Measurements from ENCODE around the gene CA14.
"Not testable (repeated sequence)": the region's sequence is repeated elsewhere in the genome, so short reads cannot be mapped to it uniquely, and the experiment has no call there.

Gene CA14

DNA sequence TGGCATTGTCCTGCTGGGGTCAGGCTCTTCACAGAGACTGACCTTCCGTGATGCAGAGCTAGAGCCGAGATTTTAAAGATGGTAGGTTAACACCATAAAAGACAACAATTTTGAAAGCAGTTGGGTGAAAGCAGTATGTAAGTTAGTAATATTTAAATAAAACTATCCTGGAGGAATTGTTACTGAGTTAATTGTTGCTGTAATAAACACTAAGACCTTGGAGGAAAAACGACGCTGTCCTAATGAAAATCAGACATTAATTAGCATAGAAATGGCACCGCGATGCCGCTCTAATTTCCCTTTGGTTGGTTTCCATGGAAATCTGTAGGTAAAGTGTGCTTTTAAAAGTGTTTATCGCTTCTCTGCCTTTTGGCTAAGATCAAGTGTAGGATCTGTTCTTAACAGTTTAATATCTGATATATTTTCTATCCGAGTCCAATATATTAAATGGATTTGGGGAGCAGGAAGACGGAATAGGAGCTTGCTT lies 20.9 kb upstream of the CA14 start:
- Histone ChIP-seq H3K9me3 (ENCODE audit: control insufficient read depth, insufficient read depth, low read length) (no peaks in the 10 kb centered on the region), H3K27ac (ENCODE audit: low read depth, low read length) (peak overlapping the region; percentile 97), H3K27me3 (ENCODE audit: control insufficient read depth, insufficient read depth, low read length) (no peaks in the 10 kb centered on the region), H3K36me3 (ENCODE audit: control insufficient read depth, insufficient read depth, low read length) (peaks cover 2% of the 10 kb centered on the region), H3K9ac (ENCODE audit: low read depth, low read length) (peak overlapping the region; percentile 88), H3K4me3 (ENCODE audit: low read depth, low read length) (peak overlapping the region; percentile 80), H3K4me1 (ENCODE audit: control insufficient read depth, insufficient read depth, low read length) (peaks cover 20% of the 10 kb centered on the region)

DNA sequence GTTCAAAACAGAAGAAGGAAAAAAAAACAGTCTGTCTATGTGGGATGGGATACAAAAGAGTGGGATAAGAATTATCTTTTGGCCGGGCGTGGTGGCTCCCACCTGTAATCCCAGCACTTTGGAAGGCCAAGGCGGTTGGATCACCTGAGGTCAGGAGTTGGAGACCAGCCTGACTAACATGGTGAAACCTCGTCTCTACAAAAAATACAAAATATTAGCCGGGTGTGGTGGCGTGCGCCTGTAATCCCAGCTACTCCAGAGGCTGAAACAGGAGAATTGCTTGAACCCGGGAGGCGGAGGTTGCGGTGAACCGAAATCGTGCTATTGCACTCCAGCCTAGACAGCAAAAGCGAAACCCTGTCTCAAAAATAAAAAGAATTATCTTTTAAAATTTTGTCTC lies 20.4 kb upstream of the CA14 start:
- not testable (repeated sequence) for H3K9ac ChIP-seq (ENCODE audit: low read depth, low read length)
- H3K4me1 ChIP-seq (ENCODE audit: control insufficient read depth, insufficient read depth, low read length), result peaks cover 20% of the 10 kb centered on the region

DNA sequence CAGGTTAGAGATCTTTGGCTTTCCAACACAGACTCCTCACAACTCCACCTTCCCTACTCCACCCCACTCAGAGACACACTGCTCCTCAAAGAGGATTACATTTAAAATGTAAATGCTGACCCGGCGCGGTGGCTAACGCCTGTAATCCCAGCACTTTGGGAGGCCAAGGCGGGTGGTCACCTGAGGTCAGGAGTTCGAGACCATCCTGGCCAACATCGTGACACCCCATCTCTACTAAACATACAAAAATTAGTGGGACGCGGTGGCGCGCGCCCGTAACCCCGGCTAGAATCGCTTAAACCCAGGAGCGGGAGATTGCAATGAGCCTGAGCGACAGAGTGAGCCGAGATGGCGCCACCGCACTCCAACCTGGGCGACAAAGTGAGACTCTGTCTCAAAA lies 19.8 kb upstream of the CA14 start:
- Histone ChIP-seq H3K36me3 (ENCODE audit: control insufficient read depth, insufficient read depth, low read length) (no peaks in the 10 kb centered on the region), H3K27me3 (ENCODE audit: control insufficient read depth, insufficient read depth, low read length) (no peaks in the 10 kb centered on the region), H3K4me1 (ENCODE audit: control insufficient read depth, insufficient read depth, low read length) (peaks cover 20% of the 10 kb centered on the region), H3K9me3 (ENCODE audit: control insufficient read depth, insufficient read depth, low read length) (no peaks in the 10 kb centered on the region), H3K9ac (ENCODE audit: low read depth, low read length) (no peak overlapping the region), H3K27ac (ENCODE audit: low read depth, low read length) (no peak overlapping the region), H3K4me3 (ENCODE audit: low read depth, low read length) (no peak overlapping the region)

More for the DNA sequence above, 20.4 kb upstream of the CA14 start:
- H3K4me3 ChIP-seq (ENCODE audit: low read depth, low read length); H3K36me3 ChIP-seq (ENCODE audit: control insufficient read depth, insufficient read depth, low read length); H3K27ac ChIP-seq (ENCODE audit: low read depth, low read length); H3K27me3 ChIP-seq (ENCODE audit: control insufficient read depth, insufficient read depth, low read length); H3K9me3 ChIP-seq (ENCODE audit: control insufficient read depth, insufficient read depth, low read length): not testable (repeated sequence)

DNA sequence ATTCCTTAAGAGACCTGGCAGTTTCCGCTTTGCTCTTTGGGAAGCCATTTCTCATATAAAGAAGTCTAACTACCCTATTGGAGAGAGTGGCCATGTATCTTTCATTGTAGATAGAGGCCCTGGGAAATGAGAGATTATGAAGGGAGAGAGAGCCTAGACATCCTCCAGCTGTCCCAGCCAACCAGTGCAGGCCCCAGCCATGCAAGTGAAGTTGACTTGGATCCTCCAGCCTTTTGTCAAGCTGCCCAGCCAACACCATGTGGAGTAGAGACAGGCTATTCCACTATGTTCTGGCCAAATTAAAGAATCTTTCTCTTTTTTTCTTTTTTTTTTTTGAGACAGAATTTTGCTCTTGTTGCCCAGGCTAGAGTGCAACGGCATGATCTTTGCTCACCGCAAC lies 14.6 kb upstream of the CA14 start:
- H3K9me3 ChIP-seq (ENCODE audit: control insufficient read depth, insufficient read depth, low read length), result no peaks in the 10 kb centered on the region
- no peak overlapping the region for H3K9ac ChIP-seq (ENCODE audit: low read depth, low read length)
- H3K36me3 ChIP-seq (ENCODE audit: control insufficient read depth, insufficient read depth, low read length), result no peaks in the 10 kb centered on the region
- no peaks in the 10 kb centered on the region for H3K27me3 ChIP-seq (ENCODE audit: control insufficient read depth, insufficient read depth, low read length)
- H3K4me3 ChIP-seq (ENCODE audit: low read depth, low read length), result no peak overlapping the region
- H3K4me1 ChIP-seq (ENCODE audit: control insufficient read depth, insufficient read depth, low read length), result no peaks in the 10 kb centered on the region
- H3K27ac ChIP-seq (ENCODE audit: low read depth, low read length), result no peak overlapping the region

DNA sequence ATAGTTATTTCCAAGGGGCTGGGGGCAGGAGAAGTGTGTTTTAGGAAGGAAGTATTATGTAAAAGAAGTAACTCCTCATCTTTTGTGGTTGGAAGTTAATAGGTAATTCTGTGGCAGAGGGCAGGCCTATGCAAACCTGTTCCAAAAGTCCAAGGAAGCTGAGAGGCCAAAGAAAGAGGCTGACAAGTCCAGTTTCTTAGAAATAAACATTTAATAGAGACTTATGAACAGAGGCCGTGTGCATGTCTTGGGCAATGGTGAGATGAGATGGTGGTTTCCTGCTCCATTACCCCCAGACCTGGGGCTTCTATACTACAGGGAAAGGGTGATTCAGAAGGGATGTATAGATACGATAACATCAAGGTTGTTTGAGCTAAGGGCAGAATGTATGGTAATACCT lies 7.6 kb upstream of the CA14 start:
- Histone ChIP-seq H3K9me3 (ENCODE audit: control insufficient read depth, insufficient read depth, low read length) (no peaks in the 10 kb centered on the region), H3K4me3 (ENCODE audit: low read depth, low read length) (no peak overlapping the region), H3K9ac (ENCODE audit: low read depth, low read length) (no peak overlapping the region), H3K4me1 (ENCODE audit: control insufficient read depth, insufficient read depth, low read length) (no peaks in the 10 kb centered on the region), H3K36me3 (ENCODE audit: control insufficient read depth, insufficient read depth, low read length) (no peaks in the 10 kb centered on the region), H3K27ac (ENCODE audit: low read depth, low read length) (no peak overlapping the region), H3K27me3 (ENCODE audit: control insufficient read depth, insufficient read depth, low read length) (no peaks in the 10 kb centered on the region)

DNA sequence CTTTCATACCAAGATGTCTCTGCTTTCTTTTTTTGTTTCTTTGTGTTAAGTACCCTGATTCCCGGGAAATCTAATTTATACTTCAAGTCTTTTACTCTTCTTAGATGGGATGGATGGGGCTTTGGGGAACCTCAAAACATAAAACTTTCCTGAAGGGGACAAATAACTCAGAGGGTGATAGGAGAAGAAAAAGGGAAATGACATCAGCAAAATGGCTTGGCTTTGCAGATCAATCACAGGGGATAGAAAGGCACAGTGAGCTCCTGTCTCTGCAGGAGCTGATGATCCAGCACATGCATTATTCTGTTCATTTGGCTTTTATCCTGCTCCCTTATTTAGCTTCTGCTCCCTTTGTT lies 1.4 kb upstream of the CA14 start:
- Histone ChIP-seq H3K9me3 (ENCODE audit: control insufficient read depth, insufficient read depth, low read length) (no peaks in the 10 kb centered on the region), H3K36me3 (ENCODE audit: control insufficient read depth, insufficient read depth, low read length) (peaks cover 2% of the 10 kb centered on the region), H3K9ac (ENCODE audit: low read depth, low read length) (peak overlapping the region; percentile 69), H3K4me3 (ENCODE audit: low read depth, low read length) (peak overlapping the region; percentile 79), H3K4me1 (ENCODE audit: control insufficient read depth, insufficient read depth, low read length) (peaks cover 36% of the 10 kb centered on the region), H3K27ac (ENCODE audit: low read depth, low read length) (peak overlapping the region; percentile 93), H3K27me3 (ENCODE audit: control insufficient read depth, insufficient read depth, low read length) (no peaks in the 10 kb centered on the region)

DNA sequence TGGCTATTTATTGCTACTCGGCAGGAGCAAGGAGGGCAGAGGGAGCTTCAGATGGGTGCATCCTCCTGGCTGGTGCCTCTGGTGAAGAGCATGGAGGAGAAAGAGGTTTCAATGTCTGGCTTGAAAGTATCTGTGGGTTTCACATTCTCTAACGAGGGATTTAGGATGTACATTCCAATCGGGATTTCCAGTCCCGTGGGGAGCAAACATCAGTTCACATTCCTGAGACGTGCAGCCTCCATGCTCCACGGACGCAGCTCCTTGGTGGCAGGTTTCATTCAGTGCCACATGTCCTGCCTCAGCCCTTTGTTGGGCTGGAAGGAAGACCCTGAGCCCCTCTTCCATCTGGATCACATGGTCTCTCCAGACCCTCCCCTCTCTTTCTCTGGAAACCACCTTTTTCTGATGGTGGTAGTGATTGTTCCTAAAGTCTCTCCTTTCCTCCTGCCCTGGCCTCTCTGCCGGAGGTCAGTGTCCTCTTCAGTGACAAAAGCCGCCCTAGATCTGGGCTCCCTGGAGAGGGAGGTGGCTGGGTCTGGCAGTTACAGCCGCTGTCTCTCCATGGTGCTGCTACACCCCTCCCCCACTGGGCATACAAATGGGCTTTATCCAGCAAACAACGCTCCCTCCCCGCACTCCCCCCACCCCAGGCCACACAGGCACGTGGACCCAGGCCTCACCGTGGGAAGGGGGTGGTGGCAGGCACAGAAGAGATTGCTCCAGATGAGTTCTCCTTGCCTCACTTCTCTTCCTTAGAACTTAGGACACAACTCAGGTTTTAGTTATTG lies 826 bp upstream of the CA14 start:
- Histone ChIP-seq H3K36me3 (ENCODE audit: control insufficient read depth, insufficient read depth, low read length) (peaks cover 8% of the 10 kb centered on the region), H3K4me3 (ENCODE audit: low read depth, low read length) (peak overlapping the region; percentile 79), H3K4me1 (ENCODE audit: control insufficient read depth, insufficient read depth, low read length) (peaks cover 36% of the 10 kb centered on the region), H3K9ac (ENCODE audit: low read depth, low read length) (peak overlapping the region; percentile 69), H3K9me3 (ENCODE audit: control insufficient read depth, insufficient read depth, low read length) (no peaks in the 10 kb centered on the region), H3K27me3 (ENCODE audit: control insufficient read depth, insufficient read depth, low read length) (no peaks in the 10 kb centered on the region), H3K27ac (ENCODE audit: low read depth, low read length) (peak overlapping the region; percentile 93)

DNA sequence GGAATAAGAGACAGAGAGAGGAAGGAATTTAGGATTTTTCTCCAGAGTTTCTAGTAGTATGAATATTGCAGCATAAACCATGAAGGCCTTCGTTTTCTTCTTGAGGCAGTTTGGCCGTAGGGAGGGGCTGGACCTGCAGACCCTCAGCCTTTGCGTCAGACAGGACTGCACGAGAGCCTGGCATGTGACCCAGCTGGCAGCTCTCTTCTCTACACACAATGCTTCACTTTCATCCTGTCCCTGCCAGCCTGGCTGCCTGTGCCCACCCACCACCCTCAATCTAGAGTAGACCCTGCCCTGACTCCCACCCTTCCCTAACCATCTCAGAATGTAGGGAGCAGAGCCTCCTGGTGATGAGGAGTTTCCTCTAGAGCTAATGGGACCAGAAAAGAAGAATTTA lies 1.6 kb downstream of the CA14 start:
- Histone ChIP-seq H3K4me3 (ENCODE audit: low read depth, low read length) (peak overlapping the region; percentile 79), H3K27ac (ENCODE audit: low read depth, low read length) (peak overlapping the region; percentile 93), H3K36me3 (ENCODE audit: control insufficient read depth, insufficient read depth, low read length) (peaks cover 31% of the 10 kb centered on the region), H3K9me3 (ENCODE audit: control insufficient read depth, insufficient read depth, low read length) (no peaks in the 10 kb centered on the region), H3K27me3 (ENCODE audit: control insufficient read depth, insufficient read depth, low read length) (no peaks in the 10 kb centered on the region), H3K4me1 (ENCODE audit: control insufficient read depth, insufficient read depth, low read length) (peaks cover 36% of the 10 kb centered on the region), H3K9ac (ENCODE audit: low read depth, low read length) (no peak overlapping the region; the same call in 1 of the 2 replicates)

DNA sequence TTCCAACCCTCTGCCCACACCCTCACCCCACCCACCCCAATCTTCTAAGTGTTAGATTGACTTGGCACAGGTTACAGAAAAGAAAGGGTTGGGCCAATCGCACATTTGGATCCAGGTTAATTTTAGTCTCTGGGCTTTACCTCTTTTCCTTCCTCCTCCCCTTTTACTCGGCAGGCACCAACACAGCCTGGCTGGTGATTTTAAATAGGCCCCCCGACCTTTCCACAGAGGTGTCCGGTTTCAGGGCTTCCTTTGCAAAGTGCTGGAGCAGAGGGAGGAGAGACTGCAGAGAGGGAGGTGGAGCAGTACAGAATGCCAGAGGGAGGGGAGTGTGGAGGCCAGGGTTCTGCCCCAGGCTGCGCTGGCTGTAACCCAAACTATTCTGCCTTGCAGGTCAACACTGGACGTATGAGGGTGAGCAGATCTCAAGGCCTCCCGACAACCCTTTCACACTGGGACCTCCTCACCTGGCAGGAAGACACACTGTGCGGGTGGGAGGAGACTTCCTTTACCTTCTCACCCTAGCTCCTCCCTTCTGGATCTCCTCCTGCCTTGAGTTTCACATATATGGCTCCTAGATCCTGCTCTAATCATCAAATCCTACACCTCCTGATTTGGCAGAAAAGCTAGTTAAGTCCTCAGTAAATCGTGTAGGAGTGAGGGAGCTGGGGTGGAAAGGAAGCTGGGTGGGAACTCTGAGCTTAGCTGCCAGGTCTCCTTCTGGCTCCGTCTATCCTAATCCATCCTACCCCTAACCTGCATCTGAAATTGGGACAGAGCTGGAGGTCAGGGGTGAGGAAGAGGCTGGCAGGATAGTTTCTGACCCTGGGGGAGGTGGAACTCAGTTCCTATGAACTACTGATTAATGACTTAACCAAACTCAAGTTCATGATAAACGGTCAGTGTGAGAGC lies 2.4 kb downstream of the CA14 start:
- no peaks in the 10 kb centered on the region for H3K27me3 ChIP-seq (ENCODE audit: control insufficient read depth, insufficient read depth, low read length)
- H3K4me3 ChIP-seq (ENCODE audit: low read depth, low read length), result peak overlapping the region; percentile 79
- peaks cover 36% of the 10 kb centered on the region for H3K4me1 ChIP-seq (ENCODE audit: control insufficient read depth, insufficient read depth, low read length)
- H3K9ac ChIP-seq (ENCODE audit: low read depth, low read length), result no peak overlapping the region
- H3K9me3 ChIP-seq (ENCODE audit: control insufficient read depth, insufficient read depth, low read length), result no peaks in the 10 kb centered on the region
- peaks cover 39% of the 10 kb centered on the region for H3K36me3 ChIP-seq (ENCODE audit: control insufficient read depth, insufficient read depth, low read length)
- H3K27ac ChIP-seq (ENCODE audit: low read depth, low read length), result peak overlapping the region; percentile 93

DNA sequence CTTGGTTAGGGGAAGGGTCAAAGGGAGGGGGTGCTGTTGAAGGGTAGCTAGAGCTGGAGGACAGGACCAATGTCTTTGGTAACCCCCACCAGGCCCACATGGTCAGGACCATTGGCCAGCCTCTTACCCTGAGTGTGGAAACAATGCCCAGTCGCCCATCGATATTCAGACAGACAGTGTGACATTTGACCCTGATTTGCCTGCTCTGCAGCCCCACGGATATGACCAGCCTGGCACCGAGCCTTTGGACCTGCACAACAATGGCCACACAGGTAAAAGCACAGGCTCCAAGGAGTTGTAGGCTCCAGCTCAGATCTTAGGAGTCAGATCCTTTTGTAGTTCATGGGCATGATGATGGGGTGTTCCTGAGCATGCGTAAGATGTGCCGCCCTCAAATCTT lies 3.8 kb downstream of the CA14 start:
- peaks cover 26% of the 10 kb centered on the region for H3K4me1 ChIP-seq (ENCODE audit: control insufficient read depth, insufficient read depth, low read length)
- no peak overlapping the region for H3K9ac ChIP-seq (ENCODE audit: low read depth, low read length)
- no peaks in the 10 kb centered on the region for H3K9me3 ChIP-seq (ENCODE audit: control insufficient read depth, insufficient read depth, low read length)
- peaks cover 53% of the 10 kb centered on the region for H3K36me3 ChIP-seq (ENCODE audit: control insufficient read depth, insufficient read depth, low read length)
- H3K4me3 ChIP-seq (ENCODE audit: low read depth, low read length), result no peak overlapping the region
- H3K27me3 ChIP-seq (ENCODE audit: control insufficient read depth, insufficient read depth, low read length), result no peaks in the 10 kb centered on the region
- no peak overlapping the region for H3K27ac ChIP-seq (ENCODE audit: low read depth, low read length)
